Measurements from ENCODE around the gene CACNA2D3.
"Not testable (repeated sequence)": the region's sequence is repeated elsewhere in the genome, so short reads cannot be mapped to it uniquely, and the experiment has no call there.

CACNA2D3 gene

GRCh38 chr3:54122324-54123002, at the start of gene CACNA2D3:
Gene CACNA2D3, plus strand, starts transcription at chr3:54122552.
- no peak for DNase-seq

DNA sequence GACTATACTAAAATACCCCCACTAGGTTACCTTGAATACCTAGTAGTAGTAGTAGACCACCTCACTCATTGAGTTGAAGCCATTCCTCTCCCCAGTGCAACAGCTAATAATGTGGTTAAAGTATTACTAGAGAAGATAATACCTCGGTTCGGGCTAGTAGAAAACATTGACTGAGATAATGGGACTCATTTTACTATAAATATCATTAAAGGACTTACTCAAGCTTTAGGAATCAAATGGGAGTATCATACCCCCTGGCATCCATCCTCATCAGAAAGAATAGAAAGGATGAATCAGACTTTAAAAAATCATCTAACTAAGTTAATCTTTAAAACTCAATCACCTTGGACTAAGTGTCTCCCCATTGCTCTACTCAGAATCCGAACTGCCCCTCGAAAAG, 49.0 kb upstream of the CACNA2D3 start:
- no peak for DNase-seq

DNA sequence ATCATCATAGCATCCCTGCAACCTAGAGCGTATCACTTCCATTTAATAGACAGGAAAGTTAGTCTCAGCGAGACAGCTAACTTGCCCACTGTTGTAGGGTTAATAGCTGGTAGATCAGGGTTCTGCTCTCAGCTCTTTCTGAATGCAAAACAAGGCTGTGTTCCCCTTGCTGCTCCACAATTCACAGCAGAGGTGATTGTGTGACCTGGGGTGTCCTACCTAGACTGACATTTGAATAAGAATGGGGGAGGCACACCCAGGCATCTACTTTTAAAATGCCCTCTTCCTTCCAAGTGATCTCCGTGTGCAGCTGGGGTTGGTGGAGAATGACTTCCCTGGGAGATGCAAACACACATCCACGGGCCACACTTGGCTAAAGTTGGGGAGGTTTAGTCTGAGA, 43.0 kb upstream of the CACNA2D3 start:
- no peak for DNase-seq

- no peak for DNase-seq
These were observed 42.5 kb upstream of the CACNA2D3 start for GRCh38 chr3:54079730-54080325.

- no peak for DNase-seq
These were observed 38.4 kb upstream of the CACNA2D3 start for GRCh38 chr3:54083921-54084320.

- DNase-seq = no peak
These were observed 36.4 kb upstream of the CACNA2D3 start for GRCh38 chr3:54085936-54086335.

- no peak for DNase-seq
These were observed 35.5 kb upstream of the CACNA2D3 start for GRCh38 chr3:54086652-54087405.

- no peak for DNase-seq
These were observed 34.6 kb upstream of the CACNA2D3 start for GRCh38 chr3:54087581-54088410.

- no peak for DNase-seq
These were observed 28.7 kb upstream of the CACNA2D3 start for GRCh38 chr3:54093491-54094248.

- no peak for DNase-seq
These were observed 27.4 kb upstream of the CACNA2D3 start for GRCh38 chr3:54094926-54095325.

DNA sequence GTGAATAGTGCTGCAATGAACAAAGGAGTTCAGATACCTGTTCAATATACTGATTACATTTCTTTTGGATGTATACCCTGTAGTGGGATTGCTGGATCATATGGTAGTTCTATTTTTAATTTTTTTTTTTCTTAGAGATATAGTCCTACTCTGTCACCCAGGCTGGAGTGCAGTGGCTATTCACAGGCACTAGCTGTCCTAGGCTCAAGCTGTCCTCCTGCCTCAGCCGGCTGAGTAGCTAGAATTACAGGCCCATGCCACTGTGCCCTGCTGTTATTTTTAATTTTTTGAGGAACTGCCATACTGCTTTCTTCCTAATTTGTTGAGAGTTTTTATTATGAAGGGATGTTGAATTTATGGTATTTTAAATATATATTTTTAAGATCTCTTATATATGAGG, 23.0 kb upstream of the CACNA2D3 start:
- DNase-seq = no peak

GRCh38 chr3:54104084-54104483, 18.3 kb upstream of the CACNA2D3 start:
- no peak for DNase-seq

- DNase-seq = not testable (repeated sequence)
These were observed 6.2 kb upstream of the CACNA2D3 start for GRCh38 chr3:54116129-54116528.

GRCh38 chr3:54120657-54121413, 1.5 kb upstream of the CACNA2D3 start:
- DNase-seq = no peak

DNA sequence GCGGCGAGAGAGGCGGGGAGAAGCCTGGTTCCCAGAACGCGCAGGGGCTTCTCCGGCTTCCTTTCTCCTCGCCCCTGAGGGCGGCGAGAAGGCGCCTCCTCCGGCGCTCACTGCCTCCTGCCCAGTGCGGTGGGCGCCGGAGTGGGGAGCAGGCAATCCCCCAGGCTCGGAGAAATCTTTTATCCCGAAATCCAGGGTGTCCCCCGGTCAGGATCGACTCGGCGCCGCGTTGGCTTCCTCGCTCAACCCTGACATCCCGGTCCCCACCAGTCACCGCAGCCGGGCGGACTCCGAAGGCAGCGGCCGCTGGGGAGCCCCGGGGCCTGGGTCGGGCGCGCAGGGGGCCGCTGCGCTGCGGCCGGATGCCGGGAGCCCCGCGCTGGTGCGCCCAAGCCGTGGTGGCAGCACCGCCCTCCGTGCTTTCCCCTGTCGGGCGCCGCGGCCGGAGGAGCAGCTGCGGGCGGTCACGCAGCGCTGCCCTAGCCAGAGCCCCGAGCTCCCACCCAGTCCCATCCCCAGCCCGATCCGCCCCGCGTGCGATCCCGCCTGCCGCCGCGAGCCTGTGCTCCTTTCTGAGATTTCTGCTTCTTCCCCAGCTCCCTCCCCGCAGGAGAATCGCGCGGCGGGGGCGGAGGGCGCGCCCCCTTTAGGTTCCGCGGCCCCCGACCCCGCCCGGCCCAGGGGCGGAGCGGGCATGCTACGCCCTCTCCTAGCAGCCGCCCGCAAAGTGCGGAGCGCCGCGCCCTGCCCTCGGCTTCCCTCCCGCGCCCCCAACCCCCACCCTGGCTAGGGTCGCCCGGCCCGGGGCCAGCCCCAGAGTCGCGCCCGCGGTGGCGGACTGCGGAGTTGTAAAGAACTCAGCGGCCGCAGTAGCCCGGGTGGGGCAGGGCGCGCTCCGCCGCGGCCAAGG, 683 bp upstream of the CACNA2D3 start:
- no peak for DNase-seq

DNA sequence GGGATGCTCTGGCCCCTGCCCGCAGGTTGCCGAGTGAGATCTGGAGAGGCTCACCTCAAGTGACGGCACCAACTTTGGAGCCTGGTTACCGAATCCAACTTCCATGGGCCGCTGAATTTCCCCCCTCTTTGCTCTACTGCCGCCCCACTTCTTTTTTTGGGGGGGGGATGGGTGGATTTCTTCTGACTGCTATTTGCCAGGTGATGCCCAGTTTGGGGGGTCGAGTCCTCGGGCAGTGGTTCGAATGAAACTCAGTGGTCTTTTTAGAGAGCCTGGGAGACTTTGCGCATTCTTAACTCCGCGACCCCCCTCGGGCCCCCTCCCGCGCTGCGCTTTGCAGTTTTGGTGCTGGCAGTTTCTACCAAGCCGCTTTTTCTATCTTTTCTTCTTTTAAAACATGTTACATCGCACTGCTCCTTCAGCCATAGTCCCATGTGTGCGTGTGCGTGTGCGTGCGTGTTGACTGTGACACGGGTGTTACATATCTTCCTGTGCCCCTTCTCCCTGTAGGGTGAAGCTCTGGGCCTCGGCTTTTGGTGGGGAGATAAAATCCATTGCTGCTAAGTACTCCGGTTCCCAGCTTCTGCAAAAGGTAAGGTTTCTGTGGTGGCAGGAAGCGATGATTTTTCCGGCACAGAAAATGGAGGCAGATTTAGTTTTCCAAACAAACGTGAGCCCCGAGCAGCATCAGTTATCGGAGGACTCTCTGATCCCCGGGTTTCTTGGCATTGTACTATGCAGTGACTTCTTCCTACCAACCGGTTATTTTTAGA, 837 bp downstream of the CACNA2D3 start:
- no peak for DNase-seq

DNA sequence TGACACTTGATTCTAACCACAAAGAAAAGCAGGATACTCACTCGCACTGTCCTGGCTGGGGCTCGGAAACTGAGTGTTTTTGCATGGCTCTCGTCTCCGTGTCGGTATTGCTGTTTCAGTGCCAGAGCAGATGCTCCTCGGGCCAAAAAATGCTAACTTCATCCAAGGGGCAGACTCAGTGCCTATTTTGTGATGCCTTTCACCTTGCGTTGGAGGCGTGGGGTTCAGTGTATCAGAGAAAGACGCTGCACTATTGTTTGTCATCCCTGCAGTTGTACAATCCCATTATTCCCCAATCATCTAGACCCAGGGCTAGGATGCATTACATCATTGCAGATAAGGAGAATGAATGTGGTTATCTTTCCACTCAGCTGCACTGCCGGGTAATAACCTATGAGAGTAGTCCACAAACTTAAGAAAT, 1.4 kb downstream of the CACNA2D3 start:
- DNase-seq = no peak

DNA sequence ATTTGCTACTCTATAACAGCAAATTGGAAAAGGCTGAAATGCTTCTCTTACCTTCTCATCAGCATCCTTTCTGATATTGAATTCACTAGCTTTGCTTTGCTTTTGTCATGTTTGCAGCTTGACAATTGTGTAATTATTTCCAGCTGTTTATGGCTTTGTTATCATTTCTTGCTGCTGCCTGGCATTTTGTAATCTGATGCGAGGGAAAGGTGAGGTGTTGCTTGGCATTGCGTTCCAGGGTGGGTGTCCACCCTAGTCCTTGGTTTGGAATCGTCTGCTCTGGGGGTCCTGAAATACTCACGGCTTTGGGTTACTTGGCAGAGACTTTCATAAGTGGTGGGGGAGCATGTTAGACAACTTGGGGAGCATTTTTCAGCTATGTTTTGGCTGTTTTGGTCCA, 2.9 kb downstream of the CACNA2D3 start:
- DNase-seq = no peak

GRCh38 chr3:54126551-54126950, 4.2 kb downstream of the CACNA2D3 start:
- no peak for DNase-seq

Data from activated CD4-positive, CD25-positive, alpha-beta regulatory T cell (primary cell).